K562 (cell line): Measurements from ENCODE around the gene LY6G6C. TPM values are rescaled to one million over a fixed set of nuclear protein-coding genes. Genes with fewer than 3 reads are reported as not detected.

Experiments
- CCNT2 ChIP-seq: IDR thresholded peaks from 2 replicates; pipeline ENCODE4 v1.6.1; 2011; ENCODE audit warnings: borderline replicate concordance, low read depth, mild to moderate bottlenecking, moderate library complexity, mixed read lengths, low read length; ENCODE audit not compliant: insufficient read length; ENCODE audit errors: extremely low read depth
- E4F1 ChIP-seq: fragments of 250-450 bp; sonication (Bioruptor Pico); IDR thresholded peaks from 2 replicates; pipeline ENCODE4 v1.5.0; 2021; ENCODE audit warnings: mild to moderate bottlenecking, borderline replicate concordance
- ELK1 ChIP-seq: sonication (generic); formaldehyde crosslinking; IDR thresholded peaks from 2 replicates; pipeline ENCODE4 v1.8.1; 2022; ENCODE audit warnings: missing genetic modification reagents
- FOXA3 ChIP-seq, 2 experiments: fragments of 450-650 bp in 1 of 2; sonication (generic) in 1 of 2; formaldehyde crosslinking; IDR thresholded peaks in 1 of 2; conservative IDR thresholded peaks in 1 of 2; 2 replicates each; pipeline versions ENCODE4 v1.4.0 to v1.8.0; 2020 to 2022; ENCODE audit warnings: mild to moderate bottlenecking in 2 of 2, missing genetic modification reagents in 1 of 2
- HDAC6 ChIP-seq: IDR thresholded peaks from 2 replicates; pipeline ENCODE4 v1.6.1; 2012; ENCODE audit warnings: low read depth, mild to moderate bottlenecking, control low read depth, inconsistent platforms, low read length, moderate library complexity
- IRF2 ChIP-seq: sonication (generic); formaldehyde crosslinking; IDR thresholded peaks from 2 replicates; pipeline ENCODE4 v1.8.1; 2022; ENCODE audit warnings: mild to moderate bottlenecking, missing genetic modification reagents
- NR3C1 ChIP-seq: sonication (generic); formaldehyde crosslinking; IDR thresholded peaks from 2 replicates; pipeline ENCODE4 v1.8.1; 2022; ENCODE audit warnings: missing genetic modification reagents
- SREBF2 ChIP-seq: sonication (generic); formaldehyde crosslinking; IDR thresholded peaks from 2 replicates; pipeline ENCODE4 v1.4.0; 2020; ENCODE audit warnings: mild to moderate bottlenecking, missing genetic modification reagents
- SRF ChIP-seq, 2 experiments: fragments of 250-450, 450-650 bp in 1 of 2; sonication (Bioruptor Pico) in 1 of 2; sonication (generic) in 1 of 2; formaldehyde crosslinking; IDR thresholded peaks; 2 replicates each; pipeline versions ENCODE4 v1.5.0 to v1.5.1; 2020 to 2022; ENCODE audit warnings: mild to moderate bottlenecking in 1 of 2, missing genetic modification reagents in 1 of 2
- TFAP4 ChIP-seq: sonication (generic); formaldehyde crosslinking; IDR thresholded peaks from 2 replicates; pipeline ENCODE4 v1.8.0; 2022; ENCODE audit warnings: missing genetic modification reagents, mild to moderate bottlenecking, moderate library complexity, borderline replicate concordance
- YY1 ChIP-seq, 3 experiments: IDR thresholded peaks; 2 replicates each; pipeline ENCODE4 v1.6.1; 2011; ENCODE audit warnings: low read length in 2 of 3, mild to moderate bottlenecking in 2 of 3, moderate library complexity in 2 of 3, borderline replicate concordance in 1 of 3, control low read depth in 1 of 3, low read depth in 1 of 3; ENCODE audit not compliant: insufficient read depth in 3 of 3, insufficient replicate concordance in 2 of 3, control insufficient read depth in 1 of 3, insufficient read length in 1 of 3; ENCODE audit errors: extremely low read depth in 1 of 3
- ZFP91 ChIP-seq: sonication (generic); formaldehyde crosslinking; IDR thresholded peaks from 2 replicates; pipeline ENCODE4 v1.8.0; 2022; ENCODE audit warnings: mild to moderate bottlenecking, missing genetic modification reagents
- ZFPM2 ChIP-seq: fragments of 250-450 bp; sonication (Bioruptor Pico); IDR thresholded peaks from 2 replicates; pipeline ENCODE4 v1.5.1; 2022; ENCODE audit warnings: mild to moderate bottlenecking
- ZNF347 ChIP-seq: fragments of 450-650 bp; formaldehyde crosslinking; IDR thresholded peaks from 2 replicates; pipeline ENCODE4 v1.4.0; 2020; ENCODE audit warnings: low read depth, mild to moderate bottlenecking, moderate library complexity
- ZNF507 ChIP-seq: conservative IDR thresholded peaks from 2 replicates; pipeline ENCODE4 v1.6.1; 2017; ENCODE audit warnings: missing genetic modification characterization, missing compliant biosample characterization
- ZNF668 ChIP-seq: fragments of 250-450 bp; sonication (Bioruptor Pico); IDR thresholded peaks from 2 replicates; pipeline ENCODE4 v1.8.0; 2022; ENCODE audit warnings: mild to moderate bottlenecking, inconsistent platforms
- ZNF75A ChIP-seq: fragments of 450-650 bp; formaldehyde crosslinking; IDR thresholded peaks from 2 replicates; pipeline ENCODE4 v1.4.0; 2020; ENCODE audit warnings: mild to moderate bottlenecking
- polyA plus RNA-seq, 8 experiments: library from polyadenylated mRNA; depleted of rRNA in 4 of 8; stranded (reverse) in 5 of 8; unstranded in 3 of 8; fragments of >200 nt; fragmentation: Nextera tagmentation in 2 of 8; fragmentation: Illumina TruSeq in 1 of 8; extraction: Ambion mirVana in 2 of 8; extraction: Trizol in 1 of 8; gene quantifications; 2 replicates each; pipeline versions ENCODE4 v1.2.1 to v1.2.3, GENCODE V29; 2011 to 2014; ENCODE audit warnings: inconsistent platforms in 1 of 8, missing spikeins in 1 of 8
- total RNA-seq, 7 experiments: library from RNA; depleted of rRNA in 6 of 7; stranded (reverse); fragments of >200 nt in 6 of 7; fragmentation: Illumina TruSeq in 2 of 7; extraction: Trizol in 2 of 7; gene quantifications; 2 replicates each; pipeline versions ENCODE4 v1.2.1 to v1.2.3, GENCODE V29; 2011 to 2021; ENCODE audit warnings: low replicate concordance in 1 of 7

Gene LY6G6C
- total and polyA plus RNA-seq, 9 of the 15 experiments (the other 6 are each of a cell fraction or from before 2014, with no cell fraction given) = 0.06 to 0.20 TPM; not detected in 7

GRCh38 chr6:31701666-31702404 lies 19.7 kb downstream of the LY6G6C start (continued):
- TF ChIP-seq ZNF347 (no peak), HDAC6 (0 out of 2 replicates have a peak, but pooled peaks have one; percentile 60), SREBF2 (0 out of 2 replicates have a peak, but pooled peaks have one; percentile 12), ELK1 (CRISPR knock-in tag) (no peak), ZFPM2 (CRISPR knock-in tag) (no peak), E4F1 (CRISPR knock-in tag) (0 out of 2 replicates have a peak, but pooled peaks have one; percentile 21), FOXA3 (CRISPR knock-in tag; conservative IDR thresholded peaks at IDR 0.05 in 1 of 2, IDR thresholded peaks at IDR 0.05 in 1 of 2) (peak in 1 of 2 experiments; percentile 75; a peak in 1 of 4 replicates), ZNF507 (no peak), ZFP91 (CRISPR knock-in tag) (peak; percentile 58; the same call in 1 of the 2 replicates), ZNF668 (no peak), YY1 (IDR thresholded peaks at IDR 0.05; ENCODE audit: borderline replicate concordance in 1 of 3, control insufficient read depth in 1 of 3, extremely low read depth in 1 of 3, insufficient read depth in 3 of 3, insufficient read length in 1 of 3, insufficient replicate concordance in 2 of 3, low read depth in 1 of 3, low read length in 2 of 3) (peak in 1 of 3 experiments; percentile 8), SRF (CRISPR knock-in tag; IDR thresholded peaks at IDR 0.05) (0 out of 4 replicates have a peak, but pooled peaks of 1 of the 2 experiments have one; percentile 1), NR3C1 (CRISPR knock-in tag) (no peak), IRF2 (CRISPR knock-in tag) (0 out of 2 replicates have a peak, but pooled peaks have one; percentile 29), CCNT2 (no peak), TFAP4 (CRISPR knock-in tag) (peak; percentile 82; the same call in 1 of the 2 replicates), ZNF75A (CRISPR knock-in tag) (no peak)
